ENCODE data around the gene A3GALT2.

DNA sequence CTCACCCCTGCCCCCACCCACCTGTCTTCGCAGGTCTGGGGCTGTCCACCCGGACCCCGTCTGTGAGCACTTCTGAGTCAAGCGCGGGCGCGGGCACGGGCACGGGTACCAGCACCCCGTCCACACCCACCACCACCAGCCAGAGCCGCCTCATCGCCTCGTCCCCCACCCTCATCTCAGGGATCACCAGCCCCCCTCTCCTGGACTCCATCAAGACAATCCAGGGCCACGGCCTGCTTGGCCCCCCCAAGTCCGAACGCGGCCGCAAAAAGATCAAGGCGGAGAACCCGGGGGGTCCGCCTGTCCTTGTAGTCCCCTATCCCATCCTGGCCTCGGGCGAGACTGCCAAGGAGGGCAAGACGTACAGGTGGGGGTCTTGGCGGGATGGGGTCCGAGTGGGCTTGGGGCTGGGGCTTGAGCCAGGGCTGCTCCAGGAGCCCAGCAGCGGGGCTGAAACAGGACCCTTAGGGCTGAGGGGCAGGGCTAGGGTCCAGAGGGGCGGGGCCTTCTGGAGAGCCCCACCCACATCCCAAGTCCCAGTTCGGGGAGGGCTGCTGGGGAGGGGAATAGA is 40.7 kb downstream of the A3GALT2 start:
- TF ChIP-seq POLR2AphosphoS5 (IDR thresholded peaks at IDR 0.05; ENCODE audit: low read depth, low read length) (no peak), POLR2A (IDR thresholded peaks at IDR 0.05; ENCODE audit: low read depth, low read length) (no peak), TAF1 (IDR thresholded peaks at IDR 0.05; ENCODE audit: borderline replicate concordance, low read depth, low read length) (no peak)

Measured in GM12892 (cell line).